Pulmonary artery endothelial cell (primary cell): Measurements from ENCODE around the gene SOBP. TPM values are rescaled to one million over a fixed set of nuclear protein-coding genes. Genes with fewer than 3 reads are reported as not detected.
"Not testable (repeated sequence)": the region's sequence is repeated elsewhere in the genome, so short reads cannot be mapped to it uniquely, and the experiment has no call there.

Experiments used
- DNase-seq: peaks from one replicate; pipeline ENCODE4 v3.0.0-alpha.2; 2011; ENCODE audit warnings: low read depth, low spot score
- total RNA-seq: library from RNA; depleted of rRNA; stranded (reverse); fragments of >200 nt; gene quantifications from 2 replicates; pipeline ENCODE4 v1.2.3, GENCODE V29; 2014

SOBP gene
- total RNA-seq, 1 donor from 2014 or later, result 2.8 TPM

DNA sequence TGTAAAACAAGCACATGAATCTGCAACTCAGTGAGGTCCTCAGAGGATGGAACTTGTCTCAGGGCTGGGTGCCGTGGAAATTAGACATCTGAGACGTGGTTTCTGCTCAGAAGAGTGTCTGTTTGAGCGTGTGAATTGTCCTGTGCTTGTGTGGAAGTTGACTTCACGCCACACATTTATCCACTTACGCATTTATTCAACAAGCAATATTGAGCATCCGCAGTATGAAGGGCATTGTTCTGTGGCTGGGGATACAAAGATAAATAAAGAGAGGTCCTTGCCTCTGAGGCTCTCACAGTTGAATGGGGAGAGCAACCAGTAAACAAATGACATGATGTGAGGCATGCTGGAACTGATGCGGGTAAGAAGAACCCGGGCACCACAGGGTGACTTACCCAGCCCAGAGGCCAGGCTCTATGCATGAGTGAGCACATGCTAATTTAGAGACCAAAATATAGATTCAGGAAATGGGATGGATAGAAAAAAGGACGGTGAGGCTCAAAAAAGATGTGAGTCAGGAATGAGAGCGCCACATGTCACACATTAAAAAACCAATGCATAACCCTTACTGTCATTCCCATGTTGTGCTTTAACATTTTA, 60.4 kb downstream of the SOBP start:
- no peak for DNase-seq

DNA sequence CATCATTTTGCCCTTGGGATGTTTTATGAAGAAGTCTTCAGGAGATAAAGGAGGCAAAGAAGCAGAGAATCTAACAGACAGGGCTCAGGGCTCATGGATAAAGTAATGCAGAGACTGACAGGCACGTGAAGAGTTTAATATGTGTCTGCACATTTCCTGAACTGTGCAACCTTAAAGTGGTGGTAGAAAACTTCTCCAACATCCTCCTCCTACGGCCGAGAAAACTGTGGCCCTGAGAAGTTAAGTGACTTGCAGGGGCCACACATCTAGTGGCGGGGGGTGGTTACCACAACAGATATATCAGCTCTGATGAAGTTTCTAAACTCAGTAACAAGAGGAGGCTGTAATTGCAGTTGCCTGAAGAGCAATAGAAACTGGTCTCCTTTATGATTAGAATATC, 61.0 kb downstream of the SOBP start:
- no peak for DNase-seq

GRCh38 chr6:107553121-107553520, 63.2 kb downstream of the SOBP start:
- DNase-seq, result not testable (repeated sequence)

DNA sequence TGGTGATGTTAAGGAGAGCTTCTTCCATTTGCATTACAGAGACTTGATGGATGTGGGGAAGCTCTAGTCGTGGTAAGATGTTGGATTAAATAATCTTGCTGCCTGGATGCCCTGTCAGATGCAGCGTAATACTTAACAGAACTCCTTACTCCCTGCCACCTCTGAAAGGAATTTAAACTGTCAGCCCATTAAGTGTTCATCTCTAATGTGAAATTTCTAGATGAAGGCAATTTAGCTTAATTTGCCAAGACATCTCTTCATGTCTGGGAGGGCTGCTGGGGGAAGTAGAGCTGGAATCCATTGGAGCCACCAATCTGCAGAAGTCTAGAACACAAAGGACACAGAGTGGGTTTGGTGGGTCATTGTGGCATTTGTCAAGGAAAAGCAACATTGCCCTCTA, 64.4 kb downstream of the SOBP start:
- no peak for DNase-seq

DNA sequence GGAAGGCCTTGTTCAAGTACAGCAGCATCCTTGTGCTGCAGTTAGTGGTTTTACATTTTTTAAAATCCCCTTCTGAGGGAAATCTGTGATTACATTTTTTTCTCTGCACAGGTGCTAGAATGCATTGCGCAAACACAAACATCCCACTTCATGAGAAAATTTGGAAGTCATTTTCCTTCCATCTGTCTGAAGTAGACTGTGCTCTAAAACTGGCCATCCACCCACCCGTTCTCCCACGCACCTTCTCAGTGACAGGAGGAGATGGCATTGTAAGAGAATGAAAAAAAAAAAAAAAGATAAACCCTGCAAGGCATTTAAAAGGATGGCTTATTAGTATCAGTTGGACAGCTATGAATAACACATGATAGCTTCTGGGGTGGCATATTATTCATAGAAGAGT, 65.0 kb downstream of the SOBP start:
- no peak for DNase-seq

- DNase-seq, result no peak
Measured at GRCh38 chr6:107555449-107555848, 65.5 kb downstream of the SOBP start.

DNA sequence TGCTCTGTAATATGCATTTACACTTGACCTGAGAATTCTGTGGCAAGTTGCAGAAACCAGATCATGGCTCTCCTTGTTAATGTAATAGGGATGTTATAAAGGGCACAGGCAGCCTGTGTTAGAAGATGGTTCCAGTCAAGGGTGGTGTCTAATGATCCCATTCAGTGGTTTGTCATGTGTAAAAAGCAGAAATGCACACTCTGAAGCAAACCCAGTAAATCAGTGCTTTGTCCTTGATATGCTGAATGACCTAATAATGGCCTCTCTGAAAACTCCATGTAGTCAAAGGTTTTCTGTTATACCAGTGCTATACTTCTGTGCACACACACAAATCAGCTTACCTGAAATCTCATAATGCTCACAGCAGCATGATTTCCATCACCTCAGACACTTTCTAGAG, 66.2 kb downstream of the SOBP start:
- DNase-seq, result no peak

DNA sequence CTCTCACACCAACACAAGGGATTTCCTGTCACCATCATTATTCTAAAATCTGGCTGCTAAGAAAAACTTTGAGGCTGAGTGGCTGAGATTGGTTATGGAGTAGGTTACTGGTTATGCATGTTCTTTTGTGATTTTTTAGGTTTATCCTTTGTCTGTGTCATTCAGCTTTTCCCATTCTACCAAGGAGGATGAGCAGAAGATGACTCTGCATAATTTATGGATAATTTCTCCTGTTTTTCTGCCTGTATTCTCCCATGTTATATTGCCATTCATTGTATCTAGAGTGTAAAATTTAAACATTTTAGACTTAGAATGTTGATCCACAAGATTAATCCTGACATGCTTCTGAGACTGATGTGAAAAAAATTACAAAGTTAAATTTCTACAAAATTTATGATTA, 67.8 kb downstream of the SOBP start:
- DNase-seq, result no peak

GRCh38 chr6:107560657-107561056, 70.7 kb downstream of the SOBP start:
- DNase-seq, result no peak

- DNase-seq, result no peak
Measured at GRCh38 chr6:107561306-107561705, 71.4 kb downstream of the SOBP start.

DNA sequence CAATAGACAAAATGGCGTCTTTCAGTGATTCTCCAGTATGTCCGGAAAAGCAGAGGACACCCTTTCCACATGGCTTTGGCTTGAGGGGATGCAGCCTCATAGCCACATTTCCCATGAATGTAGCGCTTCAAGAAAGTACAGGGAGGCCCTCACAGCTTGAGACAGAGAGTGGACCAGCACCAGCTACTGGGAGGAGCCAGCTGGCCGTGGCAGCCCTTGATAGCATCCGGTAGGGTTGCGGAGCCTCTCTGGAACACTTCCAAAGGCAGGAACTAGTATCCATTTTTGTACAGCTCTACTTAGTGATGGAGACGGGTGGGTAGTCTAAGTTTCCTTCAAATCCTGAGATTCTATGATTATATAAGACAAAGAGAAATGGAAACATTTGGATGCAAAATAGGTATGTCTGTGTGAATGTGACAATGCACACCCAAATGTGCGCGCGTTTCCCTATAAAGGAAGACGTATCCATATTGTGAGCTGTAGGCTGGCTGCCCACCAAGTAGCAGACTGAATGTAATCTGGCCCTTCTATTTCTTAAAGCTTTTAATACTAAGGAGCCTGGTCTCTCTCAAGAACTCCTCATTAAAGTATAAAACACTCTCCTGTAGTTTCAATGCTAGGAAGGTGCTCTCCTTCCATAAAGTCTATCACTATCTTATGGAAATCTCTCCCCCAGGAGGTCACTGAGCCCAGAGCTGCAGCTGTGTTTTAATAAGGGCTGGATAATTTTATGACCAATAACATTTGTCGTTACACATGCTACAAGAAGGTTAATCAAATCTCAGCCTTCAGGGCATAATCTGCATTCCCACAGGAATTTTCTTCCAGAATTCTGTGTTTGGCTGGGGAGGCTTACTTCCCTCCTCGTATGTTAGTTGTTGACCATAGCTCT, 74.0 kb downstream of the SOBP start:
- no peak for DNase-seq

DNA sequence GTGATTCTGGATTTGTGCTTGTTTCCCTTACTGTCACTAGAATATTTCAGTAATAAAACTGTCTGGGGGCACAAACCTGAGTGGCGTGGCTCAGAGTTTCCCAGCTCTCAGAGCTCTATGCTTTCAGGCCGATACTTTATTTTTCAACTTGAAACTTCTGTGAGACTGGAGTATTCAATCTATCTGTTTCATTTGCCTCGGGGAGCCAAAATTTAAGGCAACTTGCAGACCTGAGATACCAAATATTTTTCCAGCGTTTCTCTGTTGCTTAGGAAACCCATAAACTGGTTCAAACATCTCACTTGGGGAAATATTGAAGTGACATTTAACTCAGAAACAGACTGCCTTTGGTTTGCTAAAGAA, 74.7 kb downstream of the SOBP start:
- DNase-seq, result no peak

DNA sequence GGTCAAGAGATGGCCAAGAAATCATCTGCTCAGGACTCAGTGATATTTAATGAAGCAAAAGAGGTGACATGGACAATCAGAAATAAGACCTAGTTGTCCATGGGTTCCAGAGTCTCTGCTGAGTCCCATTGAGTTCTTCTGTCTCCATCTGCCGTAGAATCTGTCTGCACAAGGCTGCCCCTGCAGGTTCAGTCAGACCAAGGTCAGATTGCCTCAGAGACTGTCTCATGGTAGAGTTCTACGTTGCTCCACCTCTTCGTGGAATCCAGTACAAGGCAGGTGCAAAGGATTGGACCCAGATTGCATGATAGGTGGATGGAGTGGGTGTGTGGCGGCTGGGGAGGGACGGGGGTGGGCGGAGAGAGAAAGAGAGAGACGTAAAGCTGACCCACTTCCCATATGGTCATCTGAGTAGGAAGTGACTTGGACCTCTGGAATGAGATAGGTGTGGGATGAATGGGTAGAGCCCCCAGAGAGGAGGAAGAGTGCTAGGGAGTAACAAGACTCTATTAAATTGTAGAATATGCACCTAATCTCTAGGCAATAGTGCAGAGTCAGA, 75.3 kb downstream of the SOBP start:
- DNase-seq, result no peak

DNA sequence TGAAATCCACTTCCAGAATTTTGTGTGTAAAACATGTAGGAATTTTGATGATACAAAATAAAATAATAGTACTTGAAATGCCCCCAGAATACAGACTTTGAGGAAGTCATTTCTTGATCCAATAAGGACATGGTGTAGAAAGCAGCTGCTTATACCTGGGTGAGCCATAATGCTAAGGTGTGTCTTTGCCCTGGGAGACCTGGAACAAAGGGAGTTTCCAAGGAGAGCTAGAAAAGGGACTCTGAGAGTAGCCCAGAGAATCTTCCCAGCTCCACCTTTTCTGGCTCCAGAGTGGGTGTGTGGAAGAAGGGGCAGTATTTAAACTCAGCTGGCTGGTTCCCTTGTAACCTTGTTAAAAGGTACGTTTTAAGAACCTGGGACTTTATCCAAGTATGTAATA, 77.7 kb downstream of the SOBP start:
- DNase-seq, result no peak

DNA sequence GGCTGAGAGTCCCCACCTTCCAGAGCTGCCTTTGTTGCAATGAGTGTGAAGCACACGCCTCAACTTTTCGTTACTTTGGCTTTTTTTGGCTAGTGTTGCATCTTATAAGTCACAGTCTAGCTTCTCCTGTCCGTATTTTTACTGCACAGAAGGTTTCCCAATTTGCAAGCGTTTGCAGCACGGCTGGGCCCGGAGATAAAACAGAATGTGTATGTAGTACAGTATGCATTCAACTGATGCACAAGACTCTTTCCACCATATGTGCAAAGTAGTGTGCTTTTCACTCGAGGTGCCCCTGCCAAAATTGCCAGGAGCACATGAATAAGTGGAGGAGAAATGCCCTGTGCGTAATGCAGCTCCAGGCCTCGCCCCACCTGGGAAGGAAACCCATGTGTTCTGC, 79.6 kb downstream of the SOBP start:
- DNase-seq, result no peak

- DNase-seq, result no peak
Measured at GRCh38 chr6:107571354-107571753, 81.4 kb downstream of the SOBP start.

- DNase-seq, result no peak
Measured at GRCh38 chr6:107572886-107573285, 83.0 kb downstream of the SOBP start.

- no peak for DNase-seq
Measured at GRCh38 chr6:107574856-107575255, 84.9 kb downstream of the SOBP start.

DNA sequence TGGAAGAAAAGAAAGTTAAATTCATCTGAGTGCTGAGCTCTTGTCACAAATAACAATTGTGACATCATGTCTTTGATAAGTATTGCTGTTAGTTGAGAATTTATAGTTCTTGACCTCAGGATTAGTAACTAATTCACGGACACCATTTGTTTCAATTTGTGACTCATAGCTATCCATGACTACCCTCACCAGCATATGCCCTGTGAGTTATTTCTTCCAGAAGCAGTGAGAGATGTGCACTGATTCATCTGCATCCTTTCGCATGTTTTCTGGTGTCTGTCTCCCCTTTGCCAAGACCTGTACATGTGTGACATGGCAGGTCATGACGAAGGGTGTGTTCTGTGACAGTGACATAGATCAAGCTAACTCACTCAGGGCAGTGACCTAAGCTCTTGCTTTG, 86.9 kb downstream of the SOBP start:
- DNase-seq, result no peak

DNA sequence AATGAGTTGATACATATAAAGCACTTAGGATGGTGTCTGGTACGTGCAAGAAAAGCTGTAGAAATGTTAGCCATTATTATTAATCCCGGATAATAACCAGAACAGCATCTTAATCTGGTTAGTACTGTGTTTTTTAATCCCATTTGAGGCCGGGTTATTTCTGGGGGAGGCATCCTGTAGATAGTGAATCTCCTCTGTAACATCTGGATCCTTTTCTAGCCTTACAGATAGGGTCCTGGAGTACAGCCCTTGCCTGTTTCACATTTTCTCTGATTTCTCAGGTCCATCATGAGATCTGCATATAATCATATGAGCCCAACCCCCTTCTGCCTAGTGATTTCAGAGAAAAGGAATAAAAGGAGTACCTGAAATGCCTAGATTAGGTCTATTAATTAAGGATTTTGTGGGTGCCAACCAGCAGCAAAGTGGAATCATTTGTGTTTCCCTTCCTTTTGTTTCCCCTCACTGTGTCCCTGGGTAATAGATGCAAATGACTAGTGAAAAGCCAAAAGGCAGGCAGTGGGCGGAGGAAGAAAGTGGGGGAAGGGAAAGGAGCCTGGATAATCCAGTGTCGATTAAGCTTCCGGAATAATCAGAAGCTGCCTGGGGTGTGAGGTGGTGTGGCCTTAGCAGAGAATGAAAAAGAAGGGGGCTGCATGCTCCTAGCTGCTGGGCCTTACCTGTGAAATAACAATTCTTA, 88.9 kb downstream of the SOBP start:
- no peak for DNase-seq

DNA sequence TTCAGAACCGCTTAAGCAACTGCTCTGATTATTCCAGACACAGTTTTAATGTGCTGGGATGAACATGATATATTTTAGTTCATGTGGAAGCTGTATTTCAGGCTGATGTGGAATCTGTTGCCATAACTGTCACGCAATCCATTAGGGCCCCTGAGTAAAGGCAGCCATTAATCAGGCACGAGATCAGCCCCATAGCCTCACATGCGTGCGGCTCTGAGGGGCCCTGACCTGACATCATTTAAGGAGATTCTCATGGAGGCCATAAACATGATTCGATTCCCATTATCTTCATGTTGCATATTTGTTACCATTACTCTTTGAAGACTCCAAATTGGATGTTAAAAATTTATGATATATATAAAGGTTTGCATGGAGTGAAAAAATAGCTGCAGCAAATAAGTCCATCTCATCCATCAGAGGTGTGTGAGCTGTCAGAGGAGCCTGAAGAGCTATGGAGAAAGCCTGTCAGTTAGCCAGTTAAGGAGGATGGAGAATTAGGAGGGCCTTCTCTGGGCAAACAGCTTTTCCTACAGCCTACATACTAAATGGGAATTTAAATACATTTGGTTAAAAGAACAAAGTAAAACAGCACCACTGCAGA, 89.6 kb downstream of the SOBP start:
- no peak for DNase-seq

- no peak for DNase-seq
Measured at GRCh38 chr6:107582086-107582485, 92.2 kb downstream of the SOBP start.
